Peyer's patch (tissue), 4 donors: Measurements from ENCODE around the gene NSL1.

ENCODE experiments used
- CTCF ChIP-seq, 6 experiments: fragments of 450-650 bp in 4 of 6; fragments of 200-600 bp in 2 of 6; sonication (generic) in 1 of 6; IDR thresholded peaks; one replicate each; pipeline ENCODE4 v1.5.1; 2017 to 2019; ENCODE audit warnings: antibody characterized with exemption in 6 of 6, mild to moderate bottlenecking in 3 of 6, moderate library complexity in 1 of 6
- POLR2A ChIP-seq, 2 donors: fragments of 450-650 bp; IDR thresholded peaks; one replicate each; pipeline ENCODE4 v1.5.1; 2017; ENCODE audit warnings: antibody characterized with exemption in 2 of 2, mild to moderate bottlenecking in 2 of 2, moderate library complexity in 2 of 2

GRCh38 chr1:212825798-212826452, 34.3 kb upstream of the NSL1 start:
- no peak for TF ChIP-seq CTCF (IDR thresholded peaks at IDR 0.05)
- TF ChIP-seq POLR2A (IDR thresholded peaks at IDR 0.05), result no peak
